ENCODE results near the gene MEDAG.
A peak's percentile ranks its signal among the peaks of the same experiment; 100 is the strongest.

Gene MEDAG

DNA sequence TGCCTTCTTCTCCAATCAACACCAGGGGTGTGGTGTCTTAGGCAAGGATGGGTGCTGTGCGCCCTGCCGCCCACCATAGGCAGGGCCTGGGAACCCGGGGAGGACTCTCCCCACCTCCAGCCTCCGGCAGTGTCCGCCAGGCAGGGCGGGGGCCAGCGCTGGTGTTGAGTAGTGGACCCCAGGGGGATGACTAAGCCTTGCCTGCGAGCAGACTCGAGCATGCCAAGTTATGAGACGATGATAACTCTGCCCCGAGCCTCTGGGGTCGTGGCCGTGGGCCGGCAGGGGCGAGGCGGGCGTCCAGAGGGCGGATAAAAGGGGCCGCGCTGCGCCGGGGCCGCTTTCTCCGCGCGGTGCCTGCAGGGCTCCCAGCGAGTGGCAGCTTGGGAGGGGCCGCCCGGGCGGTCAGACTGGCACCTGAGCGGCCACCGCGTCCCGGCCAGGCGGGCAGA lies at the start of gene MEDAG:
MEDAG (plus strand) TSS at position 340 of the 452 bp plus-strand sequence. CDS start 245 bp downstream, outside the sequence.
- no peak for DNase-seq

DNA sequence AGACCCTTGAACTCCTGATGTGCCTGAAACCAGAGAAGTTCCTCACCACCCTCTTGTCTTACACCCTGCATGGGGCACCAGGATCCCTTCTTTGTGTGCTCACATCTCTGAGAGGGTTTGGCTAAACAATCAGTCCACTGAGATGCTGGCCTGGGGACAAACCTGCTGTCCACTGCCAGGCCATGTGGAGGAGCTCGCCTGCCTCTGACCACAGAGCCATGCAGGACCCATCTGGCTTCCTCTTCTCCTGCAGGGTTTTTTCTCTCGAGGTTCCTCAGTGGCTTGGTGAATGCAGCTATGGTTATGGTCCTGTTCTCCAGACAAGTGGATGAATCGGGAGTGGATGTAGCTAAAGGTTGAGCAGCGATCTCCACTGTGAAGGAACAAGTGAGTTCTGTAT lies 49.1 kb upstream of the MEDAG start:
- DNase-seq: no peak

DNA sequence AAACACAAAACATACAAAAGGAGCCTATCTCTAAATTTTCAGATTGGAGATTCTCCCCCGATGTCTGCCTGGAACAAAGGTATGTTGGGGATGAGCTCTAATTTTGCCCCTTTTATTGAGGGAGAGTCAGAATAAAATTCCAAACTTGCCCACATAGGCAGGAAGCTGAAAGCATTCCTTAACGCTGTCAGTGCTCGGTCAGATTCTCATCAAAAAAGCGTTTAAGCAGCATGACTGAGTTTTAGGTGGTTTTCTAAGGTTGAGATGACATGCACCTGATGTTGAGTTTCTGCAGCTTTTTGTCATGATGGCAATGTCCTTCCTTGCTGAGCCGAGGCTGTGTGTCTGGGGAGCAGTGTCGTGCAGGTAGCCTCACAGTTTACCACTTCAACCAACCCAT lies 48.4 kb upstream of the MEDAG start:
- no peak for DNase-seq

DNA sequence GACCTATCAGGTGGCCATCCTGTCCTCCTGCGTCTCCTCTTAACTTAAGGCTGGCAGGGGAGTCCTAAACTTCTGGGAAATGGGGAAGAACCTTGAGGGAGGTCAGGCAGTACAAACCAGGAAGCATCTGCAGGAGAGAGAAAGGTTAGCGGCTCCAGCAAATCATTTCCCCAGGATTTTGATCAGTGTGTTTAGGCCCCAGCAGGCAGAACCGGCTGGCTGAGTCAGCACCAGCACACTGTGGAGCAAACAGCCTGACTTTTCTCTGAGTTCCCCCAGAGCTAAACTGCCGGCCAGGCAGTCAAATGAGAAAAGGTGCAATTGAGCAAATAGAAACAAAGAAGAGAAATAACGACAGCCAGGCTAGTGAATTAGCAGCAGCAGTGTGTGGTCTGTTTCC lies 46.7 kb upstream of the MEDAG start:
- no peak for DNase-seq

GRCh38 chr13:30861163-30861562 lies 44.9 kb upstream of the MEDAG start:
- no peak for DNase-seq

GRCh38 chr13:30861836-30862467 lies 44.1 kb upstream of the MEDAG start:
- no peak for DNase-seq

- no peak for DNase-seq
Measured at GRCh38 chr13:30862707-30863106, 43.4 kb upstream of the MEDAG start.

DNA sequence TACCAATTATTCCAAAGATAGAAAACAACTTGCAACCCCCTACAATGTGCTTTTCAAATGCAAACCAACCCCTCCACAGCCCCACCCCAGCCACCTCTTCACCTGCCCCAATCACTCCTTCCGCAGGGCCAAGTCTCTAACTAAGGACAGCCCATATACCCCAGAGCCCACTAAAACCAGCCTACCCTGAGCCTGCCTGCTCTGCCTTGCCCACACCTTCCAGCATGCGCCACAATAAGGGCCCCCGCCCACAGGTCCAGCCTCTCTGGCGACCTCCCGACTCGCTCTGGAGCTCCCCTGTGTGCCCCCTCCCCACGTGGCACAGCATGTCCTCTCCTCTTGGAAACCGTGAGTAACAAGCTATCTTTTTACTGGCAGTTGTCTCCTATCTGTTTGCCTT lies 42.8 kb upstream of the MEDAG start:
- no peak for DNase-seq

- no peak for DNase-seq
Measured at GRCh38 chr13:30863796-30864195, 42.3 kb upstream of the MEDAG start.

- DNase-seq: peak; percentile 84 to 92
Measured at GRCh38 chr13:30864433-30865122, 41.5 kb upstream of the MEDAG start.

- peak; percentile 92 to 98 for DNase-seq
Measured at GRCh38 chr13:30865123-30866049, 40.7 kb upstream of the MEDAG start.

- DNase-seq: peak; percentile 95 to 99
Measured at GRCh38 chr13:30866677-30867076, 39.4 kb upstream of the MEDAG start.

- peak in 1 of 2 experiments; percentile 22 for DNase-seq
Measured at GRCh38 chr13:30867089-30867669, 38.9 kb upstream of the MEDAG start.

DNA sequence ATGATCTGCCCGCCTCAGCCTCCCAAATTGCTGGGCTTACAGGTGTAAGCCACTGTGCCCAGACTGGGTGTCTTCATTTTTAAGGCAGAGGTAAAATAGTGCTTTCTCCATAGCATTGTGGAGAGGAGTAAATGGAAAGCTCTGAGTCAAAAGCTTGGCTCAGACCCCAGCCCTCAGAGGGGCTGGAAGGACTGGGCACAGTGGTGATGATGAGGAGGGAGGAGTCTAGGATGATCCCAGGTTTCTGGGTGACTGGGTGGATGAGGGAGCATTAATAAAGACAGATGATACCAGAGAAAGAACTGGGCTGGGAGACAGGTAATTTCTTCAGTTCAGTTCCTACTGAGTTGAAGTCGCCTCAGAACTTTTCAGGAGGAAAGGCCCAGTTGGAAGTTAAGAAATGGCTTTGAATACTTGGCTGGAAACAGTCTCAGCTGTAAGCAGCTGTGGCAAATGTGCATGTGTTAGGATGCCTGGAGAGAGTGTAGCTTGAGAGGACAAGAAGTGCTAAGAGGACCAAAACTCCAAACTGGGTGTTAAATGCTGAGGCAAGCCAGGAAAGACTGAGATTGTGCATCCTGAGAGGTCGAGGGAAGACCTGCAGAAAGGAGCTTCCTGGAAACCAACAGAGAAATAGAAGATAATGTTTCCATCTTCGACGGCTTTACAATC lies 37.1 kb upstream of the MEDAG start:
- DNase-seq: no peak

- DNase-seq: no peak
Measured at GRCh38 chr13:30869491-30869890, 36.6 kb upstream of the MEDAG start.

DNA sequence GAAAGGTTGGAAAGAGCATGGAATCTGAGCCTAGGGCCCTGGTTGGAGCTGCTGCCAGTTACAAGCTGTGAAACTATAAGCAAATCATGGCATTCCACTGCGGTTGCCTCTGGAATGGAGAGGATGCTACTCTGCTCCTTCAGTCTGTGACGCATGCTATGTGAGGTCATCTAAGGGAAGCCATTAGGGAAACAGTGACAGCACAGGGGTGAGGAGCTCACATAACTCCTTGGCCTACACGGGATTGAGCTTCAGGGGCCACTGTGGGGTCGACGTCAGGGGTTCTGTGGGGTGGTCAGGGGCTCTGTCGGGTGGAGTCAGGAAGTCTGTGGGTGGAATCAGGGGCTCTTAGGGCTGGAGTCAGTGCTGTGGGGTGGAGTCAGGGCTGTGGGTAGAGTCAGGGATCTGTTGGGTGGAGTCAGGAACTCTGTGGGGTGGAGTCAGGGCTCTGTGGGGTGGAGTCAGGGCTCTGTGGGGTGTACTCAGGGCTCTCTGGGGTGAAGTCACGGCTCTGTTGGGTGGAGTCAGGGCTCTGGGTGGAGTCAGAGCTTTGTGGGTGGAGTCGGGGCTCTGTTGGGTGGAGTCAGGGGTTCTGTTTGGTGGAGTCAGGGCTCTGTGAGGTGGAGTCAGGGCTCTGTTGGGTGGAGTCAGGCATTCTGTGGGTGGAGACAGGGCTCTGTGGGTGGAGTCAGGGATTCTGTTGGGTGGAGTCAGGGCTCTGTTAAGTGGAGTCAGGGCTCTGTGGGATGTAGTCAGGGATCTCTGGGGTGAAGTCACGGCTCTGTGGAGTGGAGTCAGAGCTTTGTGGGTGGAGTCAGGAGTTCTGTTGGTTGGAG lies 35.8 kb upstream of the MEDAG start:
- no peak for DNase-seq

DNA sequence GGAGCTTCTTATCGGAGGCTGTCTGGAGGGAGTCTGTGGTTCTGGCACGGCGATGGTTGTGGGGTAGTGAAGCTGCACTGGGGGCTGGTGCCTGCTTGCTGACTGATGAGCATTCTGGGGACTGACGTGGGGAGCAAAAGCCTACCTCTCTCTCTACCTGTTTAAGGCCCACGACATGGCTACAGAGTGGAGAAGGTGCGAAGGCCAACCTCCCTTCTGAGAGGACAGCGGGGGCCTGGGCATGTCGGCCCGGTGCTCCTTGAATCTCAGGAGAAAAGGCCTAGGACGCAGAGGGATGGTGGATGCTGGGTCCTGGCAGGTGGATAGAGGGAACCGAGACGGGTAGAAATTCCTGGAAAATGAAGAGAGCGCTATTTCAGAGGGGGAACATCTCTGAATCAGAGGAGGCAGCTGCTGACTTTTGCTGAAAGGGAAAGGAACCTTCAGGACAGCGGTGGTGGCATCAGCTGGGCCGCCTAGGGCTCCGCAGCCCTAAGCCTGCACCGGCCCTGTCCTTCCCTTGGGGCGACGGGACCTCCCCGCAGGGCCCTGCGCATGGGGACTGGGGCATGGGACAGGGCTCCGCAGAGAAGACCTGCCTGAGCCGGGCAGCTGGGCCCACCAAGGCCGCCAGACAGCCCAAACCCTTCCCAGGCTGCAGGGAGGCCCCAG lies 35.0 kb upstream of the MEDAG start:
- DNase-seq: no peak

GRCh38 chr13:30871588-30872275 lies 34.3 kb upstream of the MEDAG start:
- peak in 1 of 2 experiments; percentile 41 for DNase-seq

DNA sequence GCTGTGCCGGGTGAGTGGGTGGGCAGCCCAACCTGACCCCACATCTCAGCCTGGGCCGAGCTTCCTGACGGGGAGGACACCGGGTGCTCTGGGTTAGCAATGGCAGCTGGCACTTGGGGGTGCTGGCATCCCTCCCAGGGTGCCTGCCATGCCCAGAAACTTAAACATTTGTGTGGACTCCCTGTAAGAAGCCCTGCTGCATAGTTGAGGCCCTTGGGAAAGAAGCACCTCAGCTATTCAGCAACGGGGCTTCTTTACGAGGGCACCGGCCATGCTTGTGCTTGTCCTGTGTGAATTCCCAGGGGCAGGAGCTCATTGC lies 33.8 kb upstream of the MEDAG start:
- DNase-seq: no peak

- peak in 1 of 2 experiments; percentile 17 for DNase-seq
Measured at GRCh38 chr13:30872685-30873461, 33.2 kb upstream of the MEDAG start.

Data from NCI-H524 (cell line).